Loucy (cell line): Measurements from ENCODE around the gene CACNA1B.

ENCODE experiments used
- EZH2phosphoT487 ChIP-seq: fragments of 200-600 bp; IDR thresholded peaks from 2 replicates; pipeline ENCODE4 v1.6.1; 2018; ENCODE audit warnings: antibody characterized with exemption, mild to moderate bottlenecking, moderate library complexity, borderline replicate concordance
- TF ChIP-seq, protein P1 (sequence below): fragments of 200-600 bp; sonication (generic); conservative IDR thresholded peaks from 2 replicates; pipeline ENCODE4 v1.5.1; 2014; ENCODE audit warnings: mild to moderate bottlenecking, antibody characterized with exemption, low read length

DNA sequence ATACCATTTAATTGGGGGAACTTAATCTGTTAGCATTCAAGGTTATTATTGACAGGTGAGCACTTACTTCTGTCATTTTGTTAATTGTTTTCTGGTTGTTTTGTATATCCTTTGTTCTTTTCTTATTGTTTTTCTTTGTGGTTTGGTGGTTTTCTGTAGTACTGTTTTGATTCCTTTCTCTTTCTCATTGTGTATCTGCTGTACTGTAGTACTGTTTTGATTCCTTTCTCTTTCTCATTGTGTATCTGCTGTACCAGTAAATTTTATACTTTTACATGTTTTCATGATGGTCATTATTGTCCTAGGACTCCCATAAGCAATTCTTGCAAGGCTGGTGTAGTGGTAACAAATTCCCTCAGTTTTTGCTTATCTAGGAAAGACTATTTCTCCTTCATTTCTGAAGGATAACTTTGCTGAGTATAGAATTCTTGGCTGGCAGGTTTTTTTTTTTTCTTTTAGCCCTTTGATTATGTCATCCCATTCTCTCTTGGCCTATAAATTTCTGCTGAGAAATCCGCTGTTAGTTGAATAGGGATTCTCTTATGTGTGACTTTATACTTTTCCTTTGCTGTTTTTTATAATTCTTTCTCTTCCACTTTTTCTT, 24.1 kb upstream of the CACNA1B start:
- TF ChIP-seq, protein P1, sequence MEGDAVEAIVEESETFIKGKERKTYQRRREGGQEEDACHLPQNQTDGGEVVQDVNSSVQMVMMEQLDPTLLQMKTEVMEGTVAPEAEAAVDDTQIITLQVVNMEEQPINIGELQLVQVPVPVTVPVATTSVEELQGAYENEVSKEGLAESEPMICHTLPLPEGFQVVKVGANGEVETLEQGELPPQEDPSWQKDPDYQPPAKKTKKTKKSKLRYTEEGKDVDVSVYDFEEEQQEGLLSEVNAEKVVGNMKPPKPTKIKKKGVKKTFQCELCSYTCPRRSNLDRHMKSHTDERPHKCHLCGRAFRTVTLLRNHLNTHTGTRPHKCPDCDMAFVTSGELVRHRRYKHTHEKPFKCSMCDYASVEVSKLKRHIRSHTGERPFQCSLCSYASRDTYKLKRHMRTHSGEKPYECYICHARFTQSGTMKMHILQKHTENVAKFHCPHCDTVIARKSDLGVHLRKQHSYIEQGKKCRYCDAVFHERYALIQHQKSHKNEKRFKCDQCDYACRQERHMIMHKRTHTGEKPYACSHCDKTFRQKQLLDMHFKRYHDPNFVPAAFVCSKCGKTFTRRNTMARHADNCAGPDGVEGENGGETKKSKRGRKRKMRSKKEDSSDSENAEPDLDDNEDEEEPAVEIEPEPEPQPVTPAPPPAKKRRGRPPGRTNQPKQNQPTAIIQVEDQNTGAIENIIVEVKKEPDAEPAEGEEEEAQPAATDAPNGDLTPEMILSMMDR, result no peak
- TF ChIP-seq EZH2phosphoT487, result no peak
